Measurements from ENCODE around the gene DST. TPM values are rescaled to one million over a fixed set of nuclear protein-coding genes. Genes with fewer than 3 reads are reported as not detected.

The DST gene
- total RNA-seq, 1 experiment from 2014 or later, result 144 TPM

DNA sequence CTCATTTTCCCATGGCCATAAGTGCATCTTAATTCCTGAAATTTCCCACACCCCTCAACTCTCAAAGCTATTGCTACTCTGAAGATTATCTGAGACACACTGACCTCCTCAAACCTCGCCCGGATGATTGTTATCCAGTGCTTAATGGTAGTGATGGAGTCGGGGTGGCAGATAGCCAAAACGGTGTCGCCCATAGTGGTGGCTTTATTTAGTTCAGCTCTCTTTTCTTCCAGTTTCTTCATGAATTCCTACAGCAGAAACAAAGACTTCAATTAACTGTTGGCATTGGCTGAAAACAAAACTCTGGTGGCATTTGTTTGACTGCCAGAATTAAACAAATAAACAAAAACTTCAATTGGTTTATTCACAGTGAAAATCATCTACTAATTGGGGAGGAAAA is 165.4 kb downstream of the DST start:
- H3K27ac ChIP-seq (ENCODE audit: low read depth, low read length), result no peak overlapping the region
- H3K4me3 ChIP-seq (replicated peaks in 1 of 2; ENCODE audit: low read depth in 1 of 2, low read length in 2 of 2), result no peak overlapping the region
- POLR2A ChIA-PET, result no interaction called here
- CTCF ChIA-PET, result no interaction called here
- RAD21 ChIA-PET (ENCODE audit: low non-redundant PET in 1 of 2, low total read pairs in 2 of 2, uncharacterized antibody in 2 of 2, unreplicated experiment in 2 of 2), result no interaction called here
- H3K9ac ChIP-seq (ENCODE audit: low read length), result no peak overlapping the region
- H3K27me3 ChIP-seq (ENCODE audit: insufficient read depth, low read length), result no peaks in the 10 kb centered on the region
- no peak overlapping the region for H3K4me2 ChIP-seq (ENCODE audit: low read length)
- BruUV-seq (replicated peaks), result no TSS peak
- DNase-seq (ENCODE audit: low read depth, low spot score) (no peak), ATAC-seq (no peak)
- H2AFZ ChIP-seq (ENCODE audit: low read depth, low read length, poor library complexity, severe bottlenecking), result no peak overlapping the region
- H4K20me1 ChIP-seq (ENCODE audit: insufficient read depth), result no peaks in the 10 kb centered on the region
- TF ChIP-seq FOSL1 (IDR thresholded peaks at IDR 0.05; ENCODE audit: low read depth), result no peak
- TF ChIP-seq RAD21 (IDR thresholded peaks at IDR 0.05; ENCODE audit: low read depth), result no peak
- TF ChIP-seq POLR2AphosphoS5 (IDR thresholded peaks at IDR 0.05; ENCODE audit: low read depth, low read length), result no peak
- TF ChIP-seq REST (IDR thresholded peaks at IDR 0.05; ENCODE audit: low read depth), result no peak
- no peak for TF ChIP-seq EZH2 (IDR thresholded peaks at IDR 0.05)
- no peak for TF ChIP-seq CEBPB (IDR thresholded peaks at IDR 0.05; ENCODE audit: low read depth)
- TF ChIP-seq, protein P1, sequence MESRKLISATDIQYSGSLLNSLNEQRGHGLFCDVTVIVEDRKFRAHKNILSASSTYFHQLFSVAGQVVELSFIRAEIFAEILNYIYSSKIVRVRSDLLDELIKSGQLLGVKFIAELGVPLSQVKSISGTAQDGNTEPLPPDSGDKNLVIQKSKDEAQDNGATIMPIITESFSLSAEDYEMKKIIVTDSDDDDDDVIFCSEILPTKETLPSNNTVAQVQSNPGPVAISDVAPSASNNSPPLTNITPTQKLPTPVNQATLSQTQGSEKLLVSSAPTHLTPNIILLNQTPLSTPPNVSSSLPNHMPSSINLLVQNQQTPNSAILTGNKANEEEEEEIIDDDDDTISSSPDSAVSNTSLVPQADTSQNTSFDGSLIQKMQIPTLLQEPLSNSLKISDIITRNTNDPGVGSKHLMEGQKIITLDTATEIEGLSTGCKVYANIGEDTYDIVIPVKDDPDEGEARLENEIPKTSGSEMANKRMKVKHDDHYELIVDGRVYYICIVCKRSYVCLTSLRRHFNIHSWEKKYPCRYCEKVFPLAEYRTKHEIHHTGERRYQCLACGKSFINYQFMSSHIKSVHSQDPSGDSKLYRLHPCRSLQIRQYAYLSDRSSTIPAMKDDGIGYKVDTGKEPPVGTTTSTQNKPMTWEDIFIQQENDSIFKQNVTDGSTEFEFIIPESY (IDR thresholded peaks at IDR 0.05; ENCODE audit: extremely low read depth, insufficient replicate concordance, low read length), result no peak
- TF ChIP-seq CBX3 (IDR thresholded peaks at IDR 0.05; ENCODE audit: low read depth), result no peak
- TF ChIP-seq EZH2phosphoT487 (IDR thresholded peaks at IDR 0.05; ENCODE audit: borderline replicate concordance), result no peak
- no peak for TF ChIP-seq ATF3 (IDR thresholded peaks at IDR 0.05)
- TF ChIP-seq POLR2A (IDR thresholded peaks at IDR 0.05; ENCODE audit: borderline replicate concordance, extremely low read depth, insufficient read depth, insufficient read length), result no peak
- TF ChIP-seq ELF1 (IDR thresholded peaks at IDR 0.05; ENCODE audit: borderline replicate concordance, low read depth), result no peak
- no peaks in the 10 kb centered on the region for H3K79me2 ChIP-seq (ENCODE audit: insufficient read depth, low read length)
- no peaks in the 10 kb centered on the region for H3K9me2 ChIP-seq (ENCODE audit: insufficient read depth)
- H3K36me3 ChIP-seq (ENCODE audit: control insufficient read depth in 1 of 2, insufficient read depth in 2 of 2, low read length in 2 of 2), result peaks cover 23 to 44% of the 10 kb centered on the region in 2 experiments
- intact Hi-C loops (cut with micrococcal nuclease), result no loop called here
- H3K9me3 ChIP-seq (ENCODE audit: control insufficient read depth in 1 of 2, insufficient read depth in 1 of 2, low read depth in 1 of 2, low read length in 2 of 2), result no peaks in the 10 kb centered on the region
- H3K4me1 ChIP-seq (ENCODE audit: control insufficient read depth in 1 of 2, insufficient read depth in 2 of 2, low read length in 2 of 2), result no peaks in the 10 kb centered on the region
